BJ (cell line): ENCODE data around the gene HMG20B. TPM values are rescaled to one million over a fixed set of nuclear protein-coding genes. Genes with fewer than 3 reads are reported as not detected.

Source experiments
- CTCF ChIA-PET: fragments of 350-600 bp; formaldehyde crosslinking; extraction: SDS; loops from one replicate; lab custom pipeline; 2021; ENCODE audit warnings: antibody characterized with exemption, inconsistent platforms; lab: Yijun Ruan, JAX
- POLR2A ChIA-PET: fragments of 300-600 bp; sonication (Branson Sonifier 250); formaldehyde crosslinking; extraction: SDS; loops from one replicate; lab custom pipeline; 2021; ENCODE audit warnings: antibody characterized with exemption; lab: Charles Lee
- DNase-seq: peaks from one replicate; pipeline ENCODE4 v3.0.0-alpha.2; 2011; ENCODE audit warnings: low read depth
- H3K27me3 ChIP-seq: 2 replicates; pipeline ENCODE4 v1.6.0; 2011; ENCODE audit warnings: low read length; ENCODE audit not compliant: control insufficient read depth, insufficient read depth
- H3K36me3 ChIP-seq: 2 replicates; pipeline ENCODE4 v1.5.1; 2011; ENCODE audit warnings: low read length; ENCODE audit not compliant: control insufficient read depth, insufficient read depth
- H3K4me3 ChIP-seq: 2 replicates; pipeline ENCODE4 v1.5.1; 2011; ENCODE audit warnings: low read depth, mild to moderate bottlenecking, control low read depth, low read length
- polyA plus RNA-seq: library from polyadenylated mRNA; depleted of rRNA; stranded (reverse); fragments of >200 nt; gene quantifications from 2 replicates; pipeline ENCODE4 v1.2.3, GENCODE V29; 2011
- TF ChIP-seq, protein P1 (sequence below): IDR thresholded peaks from 2 replicates; pipeline ENCODE4 v1.5.1; 2011; ENCODE audit warnings: low read depth, mild to moderate bottlenecking, control low read depth, inconsistent platforms, low read length, moderate library complexity; ENCODE audit not compliant: insufficient read depth

The HMG20B gene
- polyA plus RNA-seq, 1 experiment: 54.2 TPM

DNA sequence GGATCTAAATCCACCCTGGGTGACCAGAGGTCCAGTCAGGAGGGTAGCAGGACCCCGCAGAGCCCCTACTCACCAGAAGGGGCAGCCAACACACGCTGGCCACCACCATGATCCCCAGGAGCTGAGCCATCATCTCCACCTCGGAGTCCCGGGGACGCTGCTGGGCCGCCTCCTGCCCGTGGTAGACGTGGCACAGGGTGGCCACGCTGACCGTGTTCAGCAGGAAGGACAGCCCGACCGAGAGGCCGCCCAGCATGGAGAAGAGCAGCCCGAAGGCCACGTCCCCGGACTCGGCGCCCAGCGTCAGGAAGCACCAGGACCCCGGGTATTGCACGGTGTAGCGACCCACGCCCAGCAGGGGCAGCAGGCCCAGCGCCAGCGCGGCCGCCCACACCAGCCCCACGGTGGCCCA lies 27.0 kb downstream of the HMG20B start:
- Histone ChIP-seq H3K27me3 (no peaks in the 10 kb centered on the region), H3K36me3 (no peaks in the 10 kb centered on the region), H3K4me3 (no peak overlapping the region)
- TF ChIP-seq, protein P1, sequence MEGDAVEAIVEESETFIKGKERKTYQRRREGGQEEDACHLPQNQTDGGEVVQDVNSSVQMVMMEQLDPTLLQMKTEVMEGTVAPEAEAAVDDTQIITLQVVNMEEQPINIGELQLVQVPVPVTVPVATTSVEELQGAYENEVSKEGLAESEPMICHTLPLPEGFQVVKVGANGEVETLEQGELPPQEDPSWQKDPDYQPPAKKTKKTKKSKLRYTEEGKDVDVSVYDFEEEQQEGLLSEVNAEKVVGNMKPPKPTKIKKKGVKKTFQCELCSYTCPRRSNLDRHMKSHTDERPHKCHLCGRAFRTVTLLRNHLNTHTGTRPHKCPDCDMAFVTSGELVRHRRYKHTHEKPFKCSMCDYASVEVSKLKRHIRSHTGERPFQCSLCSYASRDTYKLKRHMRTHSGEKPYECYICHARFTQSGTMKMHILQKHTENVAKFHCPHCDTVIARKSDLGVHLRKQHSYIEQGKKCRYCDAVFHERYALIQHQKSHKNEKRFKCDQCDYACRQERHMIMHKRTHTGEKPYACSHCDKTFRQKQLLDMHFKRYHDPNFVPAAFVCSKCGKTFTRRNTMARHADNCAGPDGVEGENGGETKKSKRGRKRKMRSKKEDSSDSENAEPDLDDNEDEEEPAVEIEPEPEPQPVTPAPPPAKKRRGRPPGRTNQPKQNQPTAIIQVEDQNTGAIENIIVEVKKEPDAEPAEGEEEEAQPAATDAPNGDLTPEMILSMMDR: peak; percentile 16; the same call in 1 of the 2 replicates
- no peak for DNase-seq
- ChIA-PET POLR2A (no interaction called here), CTCF (no interaction called here)

DNA sequence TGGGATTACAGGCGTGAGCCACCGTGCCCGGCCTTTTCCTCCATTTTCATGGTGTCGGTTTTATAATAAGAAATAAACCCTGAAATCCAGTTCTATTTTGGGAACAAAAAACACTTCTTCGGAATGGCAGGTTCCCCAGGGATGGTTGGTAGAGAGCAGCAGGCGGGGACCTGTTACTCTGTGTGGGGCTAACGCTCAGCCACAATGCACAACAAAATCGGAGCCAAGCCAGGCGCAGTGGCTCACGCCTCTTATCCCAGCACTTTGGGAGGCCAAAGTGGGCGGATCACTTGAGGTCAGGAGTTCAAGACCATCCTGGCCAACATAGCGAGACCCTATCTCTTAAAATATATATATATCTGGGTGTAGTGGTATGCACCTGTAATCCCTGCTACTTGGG lies 28.3 kb downstream of the HMG20B start:
- Histone ChIP-seq H3K4me3 (no peak overlapping the region), H3K27me3 (no peaks in the 10 kb centered on the region), H3K36me3 (no peaks in the 10 kb centered on the region)
- no peak for DNase-seq
- ChIA-PET CTCF (no interaction called here), POLR2A (no interaction called here)
- TF ChIP-seq, protein P1: no peak

DNA sequence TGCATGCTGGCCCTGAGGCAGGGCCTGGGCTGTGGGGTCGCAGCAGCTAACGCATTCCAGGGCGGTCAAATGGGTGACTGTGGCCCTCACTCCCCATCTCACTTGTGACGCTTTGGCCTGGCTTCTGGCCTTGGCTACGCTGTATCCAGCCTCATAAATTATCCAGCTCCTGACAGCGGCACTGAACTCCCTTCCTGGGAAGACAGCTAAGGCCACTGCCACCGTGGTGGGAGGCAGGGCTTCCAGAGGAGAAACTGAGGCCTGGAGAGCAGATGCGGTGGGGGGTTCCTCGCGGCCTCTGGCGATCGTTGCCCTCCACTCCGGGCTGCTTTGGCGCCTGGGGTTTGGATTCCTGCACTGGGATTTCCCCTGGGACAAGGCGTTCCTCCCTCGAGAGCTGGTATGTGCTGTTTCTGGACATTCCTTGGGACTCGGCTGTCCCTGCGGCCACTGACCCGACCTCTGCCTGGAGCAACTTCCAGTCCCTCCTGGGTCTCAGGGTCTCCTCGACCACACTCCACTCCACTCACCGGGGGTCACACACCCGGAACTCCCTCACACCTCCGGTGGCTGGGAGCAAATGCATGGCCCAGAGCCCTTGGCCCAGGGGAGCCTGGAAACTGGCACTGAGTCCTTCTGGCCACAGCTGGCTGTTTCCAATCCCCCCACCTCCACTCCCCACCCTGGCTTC lies 30.5 kb downstream of the HMG20B start:
- Histone ChIP-seq H3K27me3 (no peaks in the 10 kb centered on the region), H3K36me3 (no peaks in the 10 kb centered on the region), H3K4me3 (no peak overlapping the region)
- TF ChIP-seq, protein P1: no peak
- no peak for DNase-seq
- ChIA-PET POLR2A (no interaction called here), CTCF (interaction anchor here (1.1 to 1.7 kb wide), 2 partner anchors 10 to 20 kb away, joined by 3 read pairs; no protein-coding TSS in a partner anchor)

DNA sequence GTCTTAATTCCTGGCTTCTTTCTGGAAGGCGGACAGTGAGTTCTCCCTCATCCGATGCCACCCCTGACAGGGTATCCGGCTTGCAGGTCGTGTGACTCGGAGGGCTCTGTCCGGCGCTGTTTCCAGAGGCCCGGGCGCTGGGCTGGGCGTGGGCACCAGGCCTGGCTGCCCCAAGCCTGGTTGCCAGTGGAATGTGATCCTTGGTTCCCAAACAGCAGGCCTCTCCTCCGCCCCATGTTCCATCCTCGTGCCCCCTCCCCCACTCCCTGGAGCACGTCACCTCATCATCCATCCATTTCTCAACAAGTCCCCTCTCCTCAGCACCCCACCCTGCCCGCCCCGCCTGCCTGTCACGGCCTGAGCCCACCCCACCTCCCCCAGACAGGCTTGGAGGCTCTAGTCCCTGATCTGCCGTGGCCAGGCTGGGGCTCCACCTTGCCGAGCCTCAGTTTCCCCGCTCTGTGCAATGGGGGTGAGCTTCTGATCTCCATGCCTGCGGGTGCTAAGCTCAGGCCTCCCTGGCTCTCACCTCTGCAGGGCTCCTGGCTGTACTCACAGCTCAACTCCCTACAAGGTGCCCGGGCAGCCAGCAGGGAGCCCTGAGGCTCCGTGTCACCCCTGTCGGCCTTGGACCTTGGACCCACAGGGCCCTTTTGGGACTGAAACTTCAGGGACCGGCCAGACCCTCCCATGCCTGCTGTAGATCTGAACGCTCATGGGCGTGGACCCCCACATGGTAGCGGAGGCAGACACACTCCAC lies 31.7 kb downstream of the HMG20B start:
- Histone ChIP-seq H3K4me3 (no peak overlapping the region), H3K27me3 (no peaks in the 10 kb centered on the region), H3K36me3 (no peaks in the 10 kb centered on the region)
- TF ChIP-seq, protein P1: no peak
- ChIA-PET POLR2A (no interaction called here), CTCF (interaction anchor here (0.9 to 1.7 kb wide), 2 partner anchors 11 to 27 kb away, joined by 3 read pairs; no protein-coding TSS in a partner anchor)
- no peak for DNase-seq

DNA sequence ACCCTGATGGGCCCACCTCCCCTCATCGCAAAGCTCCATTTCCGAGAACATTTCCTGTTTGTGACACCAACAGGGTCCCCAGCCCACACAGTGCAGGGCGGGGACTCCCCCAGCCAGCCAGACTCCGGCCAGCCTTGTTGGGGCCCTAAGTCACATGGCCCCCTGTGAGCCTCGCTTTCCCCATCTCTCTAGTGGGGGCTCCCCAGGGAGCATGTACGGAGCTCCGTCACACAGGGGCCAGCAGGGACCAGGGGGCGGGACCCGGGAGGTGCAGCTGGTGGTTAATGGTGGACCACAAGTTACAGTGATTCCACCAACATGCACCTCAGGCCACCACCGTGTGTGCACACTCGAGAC lies 32.2 kb downstream of the HMG20B start:
- ChIA-PET POLR2A (no interaction called here), CTCF (interaction anchor here (0.9 kb wide), 1 partner anchor 28 kb away, joined by 3 read pairs; no protein-coding TSS in a partner anchor)
- TF ChIP-seq, protein P1: no peak
- H3K4me3 ChIP-seq: no peak overlapping the region
- H3K36me3 ChIP-seq: peaks cover 1% of the 10 kb centered on the region; the same call in 1 of the 2 replicates
- H3K27me3 ChIP-seq: no peaks in the 10 kb centered on the region
- no peak for DNase-seq
